ENCODE data around the gene PRKCE.

DNA sequence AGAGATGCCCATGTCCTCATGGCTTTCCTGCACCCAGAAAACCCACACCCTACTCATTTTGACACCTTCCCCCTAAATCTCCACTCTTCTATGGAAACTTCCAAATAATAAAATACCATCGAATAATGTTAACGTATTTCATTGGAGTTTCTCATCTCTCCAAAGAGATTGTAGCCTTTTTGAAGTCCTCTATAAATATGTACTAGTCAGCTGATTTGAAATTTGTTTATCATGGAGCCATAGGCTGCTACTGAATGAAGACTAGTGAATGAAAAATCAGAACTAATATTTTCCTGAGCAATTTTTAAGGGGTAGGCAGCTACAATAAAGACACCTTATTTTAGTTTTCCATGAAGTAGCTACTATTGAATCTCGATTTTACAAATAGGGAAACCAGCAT, 419.6 kb downstream of the PRKCE start:
- no peak for TF ChIP-seq EZH2 (IDR thresholded peaks at IDR 0.05; ENCODE audit: borderline replicate concordance, insufficient read depth, low read depth, low read length, poor library complexity, severe bottlenecking)
- TF ChIP-seq, protein P1, sequence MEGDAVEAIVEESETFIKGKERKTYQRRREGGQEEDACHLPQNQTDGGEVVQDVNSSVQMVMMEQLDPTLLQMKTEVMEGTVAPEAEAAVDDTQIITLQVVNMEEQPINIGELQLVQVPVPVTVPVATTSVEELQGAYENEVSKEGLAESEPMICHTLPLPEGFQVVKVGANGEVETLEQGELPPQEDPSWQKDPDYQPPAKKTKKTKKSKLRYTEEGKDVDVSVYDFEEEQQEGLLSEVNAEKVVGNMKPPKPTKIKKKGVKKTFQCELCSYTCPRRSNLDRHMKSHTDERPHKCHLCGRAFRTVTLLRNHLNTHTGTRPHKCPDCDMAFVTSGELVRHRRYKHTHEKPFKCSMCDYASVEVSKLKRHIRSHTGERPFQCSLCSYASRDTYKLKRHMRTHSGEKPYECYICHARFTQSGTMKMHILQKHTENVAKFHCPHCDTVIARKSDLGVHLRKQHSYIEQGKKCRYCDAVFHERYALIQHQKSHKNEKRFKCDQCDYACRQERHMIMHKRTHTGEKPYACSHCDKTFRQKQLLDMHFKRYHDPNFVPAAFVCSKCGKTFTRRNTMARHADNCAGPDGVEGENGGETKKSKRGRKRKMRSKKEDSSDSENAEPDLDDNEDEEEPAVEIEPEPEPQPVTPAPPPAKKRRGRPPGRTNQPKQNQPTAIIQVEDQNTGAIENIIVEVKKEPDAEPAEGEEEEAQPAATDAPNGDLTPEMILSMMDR (IDR thresholded peaks at IDR 0.05) = no peak
